H1 (cell line): ENCODE results near the gene ENTPD8. TPM values are rescaled to one million over a fixed set of nuclear protein-coding genes. Genes with fewer than 3 reads are reported as not detected.
A peak's percentile ranks its signal among the peaks of the same experiment; 100 is the strongest.

Experiments used
- CTCF ChIA-PET: fragments of 300-600 bp; sonication (Branson Sonifier 250); formaldehyde crosslinking; loops from one replicate; lab custom pipeline; 2021; ENCODE audit not compliant: partially characterized antibody; lab: Charles Lee
- POLR2A ChIA-PET: fragments of 300-600 bp; sonication (Branson Sonifier 250); formaldehyde crosslinking; loops from one replicate; lab custom pipeline; 2021; ENCODE audit warnings: inconsistent platforms; ENCODE audit not compliant: partially characterized antibody; lab: Charles Lee
- DNase-seq, 2 experiments: peaks; one replicate each; pipeline versions ENCODE4 v3.0.0 to v3.0.0-alpha.2; 2010 to 2022; ENCODE audit warnings: low spot score in 2 of 2, low read depth in 1 of 2, mixed read lengths in 1 of 2
- FAIRE-seq: peaks from 2 replicates; lab custom pipeline; 2011; peaks lifted over from hg19 to GRCh38; lab: Jason Lieb, UNC
- H2AFZ ChIP-seq: 2 replicates; pipeline ENCODE4 v1.8.1; 2012; ENCODE audit warnings: low read length, inconsistent platforms
- H2AK5ac ChIP-seq: 2 replicates; pipeline ENCODE4 v1.6.1; 2013; ENCODE audit warnings: low read depth, low read length
- H2BK120ac ChIP-seq: replicated peaks from 2 replicates; pipeline ENCODE3; 2013; ENCODE audit warnings: low read depth, low read length, inconsistent platforms
- H2BK12ac ChIP-seq: 2 replicates; pipeline ENCODE4 v1.6.1; 2013; ENCODE audit warnings: low read depth, low read length
- H2BK15ac ChIP-seq: 2 replicates; pipeline ENCODE4 v1.6.1; 2013; ENCODE audit warnings: low read length
- H2BK20ac ChIP-seq: 2 replicates; pipeline ENCODE4 v1.6.1; 2013; ENCODE audit warnings: low read length
- H2BK5ac ChIP-seq: 2 replicates; pipeline ENCODE4 v1.6.1; 2013; ENCODE audit warnings: low read depth, low read length
- H3K14ac ChIP-seq: 2 replicates; pipeline ENCODE4 v1.6.1; 2013; ENCODE audit warnings: inconsistent platforms; ENCODE audit not compliant: insufficient read length
- H3K18ac ChIP-seq: 2 replicates; pipeline ENCODE4 v1.6.1; 2013; ENCODE audit warnings: low read length; ENCODE audit errors: extremely low read depth
- H3K23ac ChIP-seq: 2 replicates; pipeline ENCODE4 v1.6.1; 2013; ENCODE audit warnings: inconsistent platforms; ENCODE audit not compliant: insufficient read length
- H3K23me2 ChIP-seq: 2 replicates; pipeline ENCODE4 v1.6.1; 2013; ENCODE audit warnings: low read depth, low read length
- H3K27ac ChIP-seq: 2 replicates; pipeline ENCODE4 v1.6.1; 2011; ENCODE audit warnings: low read depth, low read length, inconsistent platforms
- H3K27me3 ChIP-seq, 4 experiments: replicated peaks in 1 of 4; 1 replicate in 1 of 4; 2 replicates in 3 of 4; pipeline versions ENCODE4 v1.6.1 to v1.8.1; 2011 to 2013; ENCODE audit warnings: low read length in 3 of 4, mild to moderate bottlenecking in 3 of 4, inconsistent platforms in 2 of 4, mixed read lengths in 2 of 4, moderate library complexity in 1 of 4; ENCODE audit not compliant: control insufficient read depth in 3 of 4, insufficient read depth in 3 of 4; ENCODE audit errors: extremely low read depth in 1 of 4
- H3K36me3 ChIP-seq, 4 experiments: 2 replicates each; pipeline versions ENCODE4 v1.6.1 to v1.8.1; 2011 to 2013; ENCODE audit warnings: mild to moderate bottlenecking in 4 of 4, low read length in 3 of 4, moderate library complexity in 2 of 4, control low read depth in 1 of 4, inconsistent platforms in 1 of 4; ENCODE audit not compliant: insufficient read depth in 4 of 4, control insufficient read depth in 2 of 4
- H3K4ac ChIP-seq: replicated peaks from 2 replicates; pipeline ENCODE3; 2013; ENCODE audit warnings: low read length, low read depth, mixed read lengths, inconsistent platforms; ENCODE audit not compliant: insufficient read length
- H3K4me1 ChIP-seq, 4 experiments: replicated peaks in 1 of 4; 1 replicate in 1 of 4; 2 replicates in 3 of 4; pipeline versions ENCODE4 v1.6.1 to v1.8.1; 2011 to 2013; ENCODE audit warnings: low read length in 3 of 4, inconsistent platforms in 2 of 4, mixed read lengths in 1 of 4; ENCODE audit not compliant: insufficient read depth in 4 of 4, control insufficient read depth in 3 of 4
- H3K4me2 ChIP-seq, 2 experiments: 2 replicates each; pipeline versions ENCODE4 v1.6.1 to v1.8.1; 2011 to 2013; ENCODE audit warnings: low read depth in 2 of 2, low read length in 2 of 2, control low read depth in 1 of 2, inconsistent platforms in 1 of 2, mild to moderate bottlenecking in 1 of 2; ENCODE audit not compliant: insufficient read depth in 1 of 2
- H3K4me3 ChIP-seq, 4 experiments: fragments of 200-600, 300-600 bp in 1 of 4; sonication (generic), shearing (Covaris generic), sonication (Bioruptor Twin) in 1 of 4; 2 replicates each; pipeline versions ENCODE4 v1.5.1 to v1.8.1; 2011 to 2016; ENCODE audit warnings: low read length in 4 of 4, low read depth in 3 of 4, control low read depth in 2 of 4, inconsistent platforms in 2 of 4, mild to moderate bottlenecking in 2 of 4, mixed read lengths in 1 of 4, moderate library complexity in 1 of 4; ENCODE audit not compliant: insufficient read depth in 2 of 4; ENCODE audit errors: extremely low read depth in 1 of 4
- H3K56ac ChIP-seq: replicated peaks from 2 replicates; pipeline ENCODE3; 2013; ENCODE audit warnings: low read depth, mild to moderate bottlenecking, mixed read lengths, low read length, inconsistent platforms; ENCODE audit not compliant: insufficient read length
- H3K79me1 ChIP-seq: 2 replicates; pipeline ENCODE4 v1.6.1; 2013; ENCODE audit warnings: low read depth, low read length, control low read depth
- H3K79me2 ChIP-seq, 2 experiments: 2 replicates each; pipeline versions ENCODE4 v1.6.1 to v1.8.1; 2012 to 2013; ENCODE audit warnings: low read length in 2 of 2, mild to moderate bottlenecking in 2 of 2, inconsistent platforms in 1 of 2; ENCODE audit not compliant: insufficient read depth in 2 of 2, control insufficient read depth in 1 of 2
- H3K9ac ChIP-seq, 4 experiments: replicated peaks in 1 of 4; 1 replicate in 1 of 4; 2 replicates in 3 of 4; pipeline versions ENCODE4 v1.6.1 to v1.8.1; 2011 to 2013; ENCODE audit warnings: low read depth in 3 of 4, low read length in 3 of 4, control low read depth in 2 of 4, mild to moderate bottlenecking in 2 of 4, moderate library complexity in 2 of 4, inconsistent platforms in 1 of 4; ENCODE audit errors: extremely low read depth in 1 of 4
- H3K9me3 ChIP-seq, 2 experiments: 2 replicates each; pipeline versions ENCODE4 v1.6.1 to v1.8.1; 2012 to 2013; ENCODE audit warnings: mild to moderate bottlenecking in 2 of 2, moderate library complexity in 2 of 2, control low read depth in 1 of 2, inconsistent platforms in 1 of 2, low read depth in 1 of 2, low read length in 1 of 2, mixed read lengths in 1 of 2; ENCODE audit not compliant: insufficient read depth in 2 of 2
- H4K20me1 ChIP-seq, 2 experiments: replicated peaks in 1 of 2; 2 replicates each; pipeline versions ENCODE3 to v1.8.1; 2011 to 2013; ENCODE audit warnings: inconsistent platforms in 2 of 2, low read length in 2 of 2, mild to moderate bottlenecking in 1 of 2; ENCODE audit not compliant: insufficient read depth in 2 of 2, control insufficient read depth in 1 of 2
- H4K5ac ChIP-seq: 2 replicates; pipeline ENCODE4 v1.6.1; 2013; ENCODE audit warnings: low read length, low read depth, mixed read lengths, inconsistent platforms; ENCODE audit not compliant: insufficient read length
- H4K8ac ChIP-seq: 2 replicates; pipeline ENCODE4 v1.8.0; 2013; ENCODE audit warnings: mild to moderate bottlenecking, moderate library complexity, low read length, inconsistent platforms; ENCODE audit not compliant: insufficient read depth; ENCODE audit errors: extremely low read depth
- H4K91ac ChIP-seq: replicated peaks from 2 replicates; pipeline ENCODE3; 2013; ENCODE audit warnings: low read length, mixed read lengths, inconsistent platforms; ENCODE audit not compliant: insufficient read length
- RNF2 ChIP-seq: fragments of 200-900, 300-1000 bp; sonication (generic); IDR thresholded peaks from 2 replicates; pipeline ENCODE4 v1.7.1; 2016; ENCODE audit warnings: borderline replicate concordance, low read depth, mild to moderate bottlenecking, antibody characterized with exemption, low read length; ENCODE audit not compliant: poor library complexity, severe bottlenecking; ENCODE audit errors: missing control alignments
- WGBS, 2 experiments: shearing (Covaris generic) in 1 of 2; methylation state at CpG; one replicate each; pipeline versions ENCODE4 v1.1.6 to v1.1.7; 2013 to 2015; ENCODE audit warnings: low lambda C conversion rate in 2 of 2, mixed read lengths in 2 of 2, inconsistent platforms in 1 of 2, low coverage in 1 of 2, missing lambda C conversion rate in 1 of 2; ENCODE audit not compliant: insufficient replicate concordance in 2 of 2, insufficient coverage in 1 of 2, insufficient read length in 1 of 2; ENCODE audit errors: extremely low coverage in 1 of 2, missing lambda C conversion rate in 1 of 2; 5-methylcytosine and 5-hydroxymethylcytosine counted together
- polyA plus RNA-seq, 7 experiments: library from polyadenylated mRNA; depleted of rRNA in 3 of 7; stranded (reverse) in 5 of 7; unstranded in 2 of 7; fragments of >200 nt in 5 of 7; fragments of 200-250 nt in 2 of 7; gene quantifications; 1 replicate in 5 of 7; 2 replicates in 1 of 7; 4 replicates in 1 of 7; pipeline versions ENCODE4 v1.2.1 to v1.2.3, GENCODE V29; 2011 to 2013; ENCODE audit warnings: missing spikeins in 2 of 7, mixed read lengths in 2 of 7
- total RNA-seq: library from RNA; stranded (reverse); fragmentation: NEBNext Ultra II Directional; extraction: Animal tissue kit (Norgen Biotek cat#: 25700); gene quantifications from 2 replicates; pipeline ENCODE4 v1.2.1, GENCODE V29; 2021

ENTPD8 gene
- total and polyA plus RNA-seq, 2 of the 8 experiments (the other 6 are each of a cell fraction or from before 2014, with no cell fraction given) = 0.48 to 0.51 TPM

GRCh38 chr9:137459601-137460362 lies 18.6 kb upstream of the ENTPD8 start:
- ChIA-PET CTCF (interaction anchor here (0.7 kb wide), 1 partner anchor 14 kb away, joined by 3 read pairs; no protein-coding TSS in a partner anchor), POLR2A (no interaction called here)
- Histone ChIP-seq H3K27ac (no peak overlapping the region), H3K79me2 (no peaks in the 10 kb centered on the region; a peak in 1 of 4 replicates), H3K79me1 (peaks cover 3% of the 10 kb centered on the region; the same call in 1 of the 2 replicates), H3K23me2 (peaks cover 8% of the 10 kb centered on the region; the same call in 1 of the 2 replicates), H2BK20ac (no peak overlapping the region), H3K27me3 (peaks cover 0 to 19% (median 13%) of the 10 kb centered on the region in 4 experiments; a peak in 5 of 7 replicates), H3K56ac (no peak overlapping the region), H3K4me3 (peak overlapping the region in 3 of 4 experiments; percentile 4 to 89 (median 14); a peak in 3 of 8 replicates), H3K36me3 (peaks cover 0 to 14% (median 7%) of the 10 kb centered on the region in 4 experiments; a peak in 6 of 8 replicates), H3K18ac (no peak overlapping the region; the same call in 1 of the 2 replicates), H2AK5ac (no peak overlapping the region), H3K9ac (no peak overlapping the region; a peak in 1 of 7 replicates), H4K91ac (no peak overlapping the region), H2AFZ (no peak overlapping the region; the same call in 1 of the 2 replicates), H4K5ac (no peak overlapping the region), H3K4ac (no peak overlapping the region), H3K4me1 (peaks cover 0 to 22% (median 13%) of the 10 kb centered on the region in 4 experiments; a peak in 6 of 7 replicates), H4K8ac (peak overlapping the region; percentile 30; the same call in 1 of the 2 replicates), H3K23ac (no peak overlapping the region), H2BK120ac (no peak overlapping the region), H3K9me3 (no peaks in the 10 kb centered on the region; a peak in 1 of 4 replicates), H3K14ac (no peak overlapping the region), H2BK12ac (peak overlapping the region; percentile 39; the same call in 1 of the 2 replicates), H2BK15ac (peak overlapping the region; percentile 72; the same call in 1 of the 2 replicates), H2BK5ac (no peak overlapping the region), H3K4me2 (peak overlapping the region; percentile 59 to 75; a peak in 3 of 4 replicates), H4K20me1 (peaks cover 0 to 10% of the 10 kb centered on the region in 2 experiments)
- FAIRE-seq (no peak), DNase-seq (no peak)
- 57% methylated on average over 14 of the region's 15 CpGs; no CpG with 5 or more reads in 1 of the 2 experiments for WGBS, 2 experiments
- TF ChIP-seq RNF2 = no peak
